ENCODE data around the gene NRDC. TPM values are rescaled to one million over a fixed set of nuclear protein-coding genes. Genes with fewer than 3 reads are reported as not detected.
"Not testable (repeated sequence)": the region's sequence is repeated elsewhere in the genome, so short reads cannot be mapped to it uniquely, and the experiment has no call there.

Gene NRDC
- total and polyA plus RNA-seq, 2 of the 8 experiments (the other 6 are each of a cell fraction or from before 2014, with no cell fraction given) = 70.2 to 182 TPM

- not testable (repeated sequence) for H3K56ac ChIP-seq (replicated peaks; ENCODE audit: insufficient read length, low read depth, low read length); H3K9me3 ChIP-seq (ENCODE audit: insufficient read depth in 2 of 2, low read depth in 1 of 2, low read length in 1 of 2); H3K23me2 ChIP-seq (ENCODE audit: low read depth, low read length); H4K8ac ChIP-seq (ENCODE audit: extremely low read depth, insufficient read depth, low read length); H3K4ac ChIP-seq (replicated peaks; ENCODE audit: insufficient read length, low read depth, low read length); H3K36me3 ChIP-seq (ENCODE audit: control insufficient read depth in 2 of 4, insufficient read depth in 4 of 4, low read length in 3 of 4); H2AK5ac ChIP-seq (ENCODE audit: low read depth, low read length); DNase-seq (ENCODE audit: low read depth in 1 of 2, low spot score in 2 of 2); H2BK120ac ChIP-seq (replicated peaks; ENCODE audit: low read depth, low read length); H3K27ac ChIP-seq (ENCODE audit: low read depth, low read length); H2BK20ac ChIP-seq (ENCODE audit: low read length); H2BK15ac ChIP-seq (ENCODE audit: low read length); H3K79me1 ChIP-seq (ENCODE audit: low read depth, low read length); H3K79me2 ChIP-seq (ENCODE audit: control insufficient read depth in 1 of 2, insufficient read depth in 2 of 2, low read length in 2 of 2); H2BK12ac ChIP-seq (ENCODE audit: low read depth, low read length); H3K18ac ChIP-seq (ENCODE audit: extremely low read depth, low read length); H2BK5ac ChIP-seq (ENCODE audit: low read depth, low read length); H3K4me2 ChIP-seq (ENCODE audit: insufficient read depth in 1 of 2, low read depth in 2 of 2, low read length in 2 of 2); H3K23ac ChIP-seq (ENCODE audit: insufficient read length); H2AFZ ChIP-seq (ENCODE audit: low read length); H3K14ac ChIP-seq (ENCODE audit: insufficient read length); H4K91ac ChIP-seq (replicated peaks; ENCODE audit: insufficient read length, low read length); FAIRE-seq; H3K4me3 ChIP-seq (ENCODE audit: extremely low read depth in 1 of 4, insufficient read depth in 2 of 4, low read depth in 3 of 4, low read length in 4 of 4); H4K5ac ChIP-seq (ENCODE audit: insufficient read length, low read depth, low read length); H3K27me3 ChIP-seq (replicated peaks in 1 of 4; ENCODE audit: control insufficient read depth in 3 of 4, extremely low read depth in 1 of 4, insufficient read depth in 3 of 4, low read length in 3 of 4); H3K9ac ChIP-seq (replicated peaks in 1 of 4; ENCODE audit: extremely low read depth in 1 of 4, low read depth in 3 of 4, low read length in 3 of 4); H4K20me1 ChIP-seq (replicated peaks in 1 of 2; ENCODE audit: control insufficient read depth in 1 of 2, insufficient read depth in 2 of 2, low read length in 2 of 2); H3K4me1 ChIP-seq (replicated peaks in 1 of 4; ENCODE audit: control insufficient read depth in 3 of 4, insufficient read depth in 4 of 4, low read length in 3 of 4)
- CTCF ChIA-PET (ENCODE audit: partially characterized antibody) = interaction anchor here (4.3 kb wide), 1 partner anchor 30 kb away, joined by 84 read pairs; no protein-coding TSS in a partner anchor
- 78% methylated on average over 2 of the region's 2 CpGs; no CpG with 5 or more reads in 1 of the 2 experiments for WGBS, 2 experiments (ENCODE audit: extremely low coverage in 1 of 2, insufficient coverage in 1 of 2, insufficient read length in 1 of 2, insufficient replicate concordance in 2 of 2, low coverage in 1 of 2, low lambda C conversion rate in 2 of 2, missing lambda C conversion rate in 1 of 2)
- POLR2A ChIA-PET (ENCODE audit: partially characterized antibody) = interaction anchor here (1.6 kb wide), 1 partner anchor 15 kb away, joined by 5 read pairs; no protein-coding TSS in a partner anchor
These were observed 16.2 kb upstream of the NRDC start for GRCh38 chr1:51894748-51895147.

All from H1 (cell line).